ENCODE data around the gene ARHGAP5.

ARHGAP5 gene

DNA sequence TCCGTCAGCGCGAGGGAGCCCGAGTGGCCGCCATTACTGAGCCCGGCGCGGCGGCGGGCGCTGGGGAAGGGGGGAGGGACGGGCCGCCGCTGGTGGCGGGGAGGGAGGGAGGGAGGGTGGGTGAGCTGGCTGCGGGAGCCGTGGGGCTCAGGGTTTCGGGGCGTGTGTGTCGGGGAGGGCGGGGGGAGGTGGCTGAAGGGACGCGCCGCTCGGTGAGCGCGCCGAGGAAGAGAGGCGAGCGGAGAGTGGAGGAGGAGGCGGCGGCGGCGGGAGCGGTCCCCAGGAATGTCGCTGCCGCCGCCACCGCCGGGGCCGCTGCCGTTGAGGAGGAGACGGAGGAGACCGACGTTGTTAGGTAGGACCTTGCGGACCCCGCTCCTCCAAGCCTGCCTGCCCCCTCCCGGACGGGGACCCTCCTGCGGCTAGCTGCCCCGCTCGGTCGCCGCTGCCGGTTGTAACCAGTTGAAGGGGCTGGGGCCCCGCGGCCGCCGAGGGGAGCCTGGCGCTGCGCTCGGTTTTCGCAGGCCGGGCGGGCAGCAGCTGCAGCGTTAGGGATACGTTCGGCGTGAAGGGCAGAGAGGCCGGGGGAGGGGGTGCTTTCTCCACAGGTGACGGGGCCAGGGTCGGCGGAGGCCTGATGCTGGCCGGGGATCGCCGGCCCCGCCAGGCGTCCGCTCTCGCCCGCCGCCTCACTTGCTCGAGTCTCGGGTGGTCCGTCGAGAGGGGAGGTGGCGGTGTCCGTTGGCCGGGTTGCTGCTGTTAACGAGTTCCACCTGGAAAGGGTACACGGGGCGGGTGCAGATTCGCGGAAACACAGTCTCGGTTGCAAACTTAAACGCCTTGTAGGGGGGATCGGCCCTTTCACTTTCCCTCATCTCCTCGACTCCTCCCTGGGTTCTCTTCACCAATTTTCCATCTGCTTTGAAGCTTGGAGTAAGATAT is at the start of gene ARHGAP5:
TSS of gene ARHGAP5 (plus strand) at position 224 of the 942 bp plus-strand sequence. CDS start 13,366 bp downstream, outside the sequence.
- peak; percentile 67 to 73 for DNase-seq

DNA sequence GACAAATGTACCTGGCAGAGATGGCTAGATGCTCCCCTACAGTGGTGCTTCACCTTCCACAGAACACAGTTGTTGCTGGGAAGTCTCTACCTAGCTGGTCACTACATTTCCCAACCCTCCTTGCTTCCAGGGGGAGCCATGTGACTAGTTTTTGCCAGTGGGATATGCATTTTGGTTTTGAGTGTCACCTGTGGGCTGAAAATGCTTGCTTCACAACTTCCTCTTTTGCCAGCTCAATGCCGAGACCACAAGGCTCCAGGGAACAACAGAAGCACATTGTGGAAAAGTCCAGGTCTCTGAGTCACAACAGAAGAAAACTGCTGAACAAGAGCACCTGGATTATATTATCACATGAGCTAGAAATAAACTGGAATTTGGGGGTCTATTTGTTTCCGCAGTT is 48.5 kb upstream of the ARHGAP5 start:
- DNase-seq: no peak

DNA sequence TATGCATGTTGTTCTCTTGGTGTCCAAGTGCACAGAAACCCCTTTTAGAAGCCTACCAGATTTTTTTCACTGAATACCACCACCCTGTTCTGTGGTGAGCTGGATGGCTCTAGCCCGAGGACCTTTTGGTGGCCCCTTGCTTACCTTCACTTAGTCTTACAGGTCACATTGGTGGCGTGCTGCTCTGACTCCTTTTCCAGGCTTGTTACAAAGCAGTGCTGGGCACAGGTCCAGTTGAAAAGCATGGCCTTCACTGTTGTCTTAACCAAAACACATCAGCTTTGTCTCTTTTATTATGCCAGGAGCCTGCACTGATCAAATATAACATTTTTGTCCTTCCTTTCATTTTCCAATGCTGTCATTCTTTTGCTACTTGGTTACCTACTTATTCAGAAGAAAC is 43.6 kb upstream of the ARHGAP5 start:
- DNase-seq: no peak

- DNase-seq: no peak
Observed at GRCh38 chr14:32038876-32039275, 38.2 kb upstream of the ARHGAP5 start.

GRCh38 chr14:32039401-32040030 is 37.6 kb upstream of the ARHGAP5 start:
- no peak for DNase-seq

DNA sequence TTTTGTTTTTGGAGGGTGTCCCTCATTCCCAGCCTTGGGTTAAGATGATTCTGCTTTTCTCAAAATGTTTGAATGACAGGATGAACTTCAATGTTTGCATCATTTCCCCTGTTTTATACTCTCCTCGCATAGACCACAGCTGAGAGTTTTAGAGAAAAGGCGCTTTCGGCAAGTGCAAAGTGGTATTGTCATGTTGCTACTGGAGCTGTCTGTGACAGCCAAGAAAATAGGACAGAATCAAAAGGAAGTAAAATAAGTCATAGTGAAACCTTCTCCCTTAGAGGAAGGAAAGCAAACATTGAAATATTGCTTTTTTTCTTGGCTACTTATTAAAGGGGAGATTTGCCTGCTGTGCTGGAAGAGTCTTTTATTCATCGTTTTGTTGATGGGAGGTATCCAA is 33.5 kb upstream of the ARHGAP5 start:
- DNase-seq: no peak

DNA sequence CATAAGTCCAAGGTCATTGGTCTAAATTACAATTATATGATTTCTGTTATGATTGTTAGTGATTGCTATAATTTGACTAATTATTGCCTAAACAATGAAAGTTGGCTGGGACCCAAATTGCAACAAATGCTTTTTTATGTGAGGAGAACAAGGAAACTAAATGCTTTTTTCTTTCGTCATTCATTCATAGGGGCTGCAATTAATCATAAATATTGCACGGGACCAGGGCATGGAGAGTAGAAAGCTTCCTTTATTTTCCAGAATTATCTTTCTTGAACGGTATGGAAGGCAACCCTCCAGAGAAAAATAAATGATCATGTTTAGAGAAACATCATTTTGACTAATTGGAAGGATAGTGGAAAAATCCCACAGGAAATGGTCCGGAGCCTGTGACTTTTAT is 32.6 kb upstream of the ARHGAP5 start:
- DNase-seq: no peak

DNA sequence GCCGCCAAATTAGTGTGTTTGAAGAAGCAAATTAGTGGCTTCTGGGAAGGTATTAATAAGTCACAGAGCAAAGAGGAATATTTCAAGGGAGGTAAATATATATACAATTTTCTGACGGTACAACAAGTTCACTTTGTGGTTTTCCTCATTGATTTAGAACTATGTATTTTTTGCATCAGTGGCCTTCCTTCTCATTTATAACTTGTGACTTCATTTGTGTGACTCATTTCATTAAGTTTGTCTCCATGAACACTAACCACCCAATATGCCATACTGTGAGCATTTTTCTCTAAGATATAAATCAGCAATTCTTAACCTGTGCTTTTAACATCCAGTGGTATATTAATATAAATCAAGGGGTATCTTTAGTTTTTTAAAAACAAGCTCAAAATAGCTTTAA is 29.3 kb upstream of the ARHGAP5 start:
- DNase-seq: no peak

GRCh38 chr14:32049361-32050088 is 27.6 kb upstream of the ARHGAP5 start:
- DNase-seq: no peak

GRCh38 chr14:32050878-32051277 is 26.2 kb upstream of the ARHGAP5 start:
- no peak for DNase-seq

DNA sequence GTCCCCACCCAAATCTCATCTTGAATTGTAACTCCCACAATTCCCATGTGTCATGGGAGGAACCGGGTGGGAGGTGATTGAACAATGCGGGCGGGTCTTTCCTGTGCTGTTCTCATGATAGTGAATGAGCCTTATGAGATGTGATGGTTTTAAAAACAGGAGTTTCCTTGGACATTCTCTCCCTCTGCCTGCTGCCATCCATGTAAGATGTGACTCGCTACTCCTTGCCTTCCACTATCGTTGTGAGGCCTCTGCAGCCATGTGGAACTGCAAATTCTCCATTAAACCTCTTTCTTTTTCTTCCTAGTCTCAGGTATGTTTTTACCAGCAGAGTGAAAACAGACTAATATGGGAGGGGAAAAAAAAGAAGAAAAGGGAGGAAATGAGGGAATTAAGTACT is 22.6 kb upstream of the ARHGAP5 start:
- DNase-seq: no peak

DNA sequence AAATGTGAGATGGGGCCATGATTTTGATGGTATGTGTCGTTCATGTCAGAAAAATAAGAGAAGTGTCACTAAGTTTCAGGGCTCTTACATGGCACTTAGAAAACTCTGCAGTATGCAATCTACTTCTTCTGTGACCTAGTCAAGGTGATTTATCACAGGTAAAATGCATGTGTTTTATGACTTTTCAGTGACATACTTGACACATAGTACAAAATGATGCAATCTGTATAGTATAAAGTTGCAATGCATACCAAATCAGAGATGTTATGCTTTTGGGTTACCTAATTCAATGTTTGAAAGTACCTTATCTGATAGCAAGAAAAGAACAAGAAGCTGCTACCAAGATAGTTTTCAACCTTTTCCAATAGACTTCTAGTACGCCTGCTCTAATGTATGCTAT is 21.9 kb upstream of the ARHGAP5 start:
- no peak for DNase-seq

GRCh38 chr14:32059702-32060101 is 17.4 kb upstream of the ARHGAP5 start:
- no peak for DNase-seq

DNA sequence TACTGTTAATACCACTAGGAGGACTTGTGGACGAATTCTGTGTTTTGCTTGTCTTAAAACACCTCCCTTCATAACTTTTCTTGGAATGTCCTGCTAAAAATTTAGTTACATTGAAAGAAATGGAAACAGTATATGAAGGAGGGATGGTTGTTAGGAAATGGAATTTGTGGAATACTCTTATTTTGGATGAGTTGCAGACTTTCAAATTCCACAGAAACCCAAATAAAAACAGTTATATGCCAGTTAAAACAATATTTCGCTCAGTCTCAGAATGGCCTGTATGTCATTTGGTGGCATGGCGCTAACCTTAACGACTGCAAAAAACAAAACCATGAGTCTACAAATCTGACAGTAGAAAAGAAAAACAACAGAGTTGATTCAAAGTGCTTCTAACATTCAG is 12.2 kb upstream of the ARHGAP5 start:
- DNase-seq: no peak

DNA sequence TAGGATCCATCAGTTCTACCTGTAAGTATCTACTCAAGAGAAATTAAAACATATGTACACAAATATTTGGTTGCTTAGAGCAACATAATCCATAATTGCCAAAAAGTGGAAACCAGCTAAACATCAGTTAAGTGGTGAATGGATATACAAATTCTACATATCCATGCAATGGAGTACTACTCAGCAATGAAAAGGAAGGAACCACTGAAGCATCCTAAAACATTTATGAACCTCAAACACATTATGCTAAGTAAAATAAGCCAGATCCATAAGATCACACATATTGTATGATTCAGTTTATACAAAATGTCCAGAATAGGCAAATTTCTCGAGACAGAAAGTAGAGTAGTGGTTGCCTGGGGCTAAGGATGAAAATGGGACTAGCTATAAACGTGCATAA is 8.4 kb upstream of the ARHGAP5 start:
- no peak for DNase-seq

DNA sequence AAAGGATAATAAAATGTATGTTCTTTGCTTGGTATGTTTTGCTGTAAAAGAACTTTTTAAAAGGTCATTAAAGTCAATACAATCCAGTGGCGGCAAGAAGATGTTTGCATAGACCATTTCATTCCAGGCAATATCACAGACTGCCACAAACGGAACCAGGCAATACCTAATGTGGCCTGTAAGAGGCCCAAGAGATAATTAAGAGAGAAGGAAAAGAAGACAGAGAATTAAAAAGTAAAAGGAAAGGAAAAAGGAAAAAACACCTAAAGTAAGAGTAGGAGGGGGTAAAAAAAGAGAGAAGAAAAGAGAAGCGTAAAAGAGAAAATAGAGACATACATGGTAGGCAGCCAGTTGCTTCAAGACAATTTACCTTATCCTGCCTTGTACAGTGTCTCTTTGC is 6.8 kb upstream of the ARHGAP5 start:
- no peak for DNase-seq

GRCh38 chr14:32072676-32073075 is 4.4 kb upstream of the ARHGAP5 start:
- no peak for DNase-seq

GRCh38 chr14:32073537-32074189 is 3.4 kb upstream of the ARHGAP5 start:
- peak in 1 of 2 donors; percentile 64 for DNase-seq

DNA sequence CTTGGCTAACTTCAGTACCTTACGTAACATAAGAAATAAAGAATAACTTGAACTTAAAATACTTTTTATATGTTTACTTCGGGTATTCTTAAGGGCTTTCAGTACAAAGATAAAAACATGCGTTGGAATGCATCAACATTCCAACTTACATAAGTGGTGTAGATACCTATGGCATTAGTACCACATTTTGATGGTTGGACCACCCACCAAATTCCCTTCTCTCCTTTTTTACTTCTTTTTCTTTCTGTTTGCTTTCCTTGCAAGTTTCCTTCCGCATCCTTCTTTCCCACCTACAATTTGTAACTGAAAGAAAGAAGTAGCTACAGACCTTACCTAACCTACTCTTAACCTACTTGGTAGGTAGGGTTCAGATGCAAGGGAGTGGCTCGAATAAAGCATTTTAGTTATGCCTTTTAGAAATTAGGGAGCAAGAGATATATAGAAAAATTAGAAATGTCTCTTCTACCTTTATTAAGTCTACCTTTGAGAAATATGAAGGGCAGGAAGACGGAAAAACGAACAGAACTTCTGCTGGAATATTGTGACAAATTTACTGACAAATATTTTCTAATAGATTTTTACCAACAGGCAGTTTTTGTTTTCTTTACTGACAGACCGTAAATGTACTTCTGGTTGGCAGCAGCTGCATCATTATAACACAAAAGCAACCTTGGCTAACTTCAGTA is 2.1 kb upstream of the ARHGAP5 start:
- DNase-seq: no peak

DNA sequence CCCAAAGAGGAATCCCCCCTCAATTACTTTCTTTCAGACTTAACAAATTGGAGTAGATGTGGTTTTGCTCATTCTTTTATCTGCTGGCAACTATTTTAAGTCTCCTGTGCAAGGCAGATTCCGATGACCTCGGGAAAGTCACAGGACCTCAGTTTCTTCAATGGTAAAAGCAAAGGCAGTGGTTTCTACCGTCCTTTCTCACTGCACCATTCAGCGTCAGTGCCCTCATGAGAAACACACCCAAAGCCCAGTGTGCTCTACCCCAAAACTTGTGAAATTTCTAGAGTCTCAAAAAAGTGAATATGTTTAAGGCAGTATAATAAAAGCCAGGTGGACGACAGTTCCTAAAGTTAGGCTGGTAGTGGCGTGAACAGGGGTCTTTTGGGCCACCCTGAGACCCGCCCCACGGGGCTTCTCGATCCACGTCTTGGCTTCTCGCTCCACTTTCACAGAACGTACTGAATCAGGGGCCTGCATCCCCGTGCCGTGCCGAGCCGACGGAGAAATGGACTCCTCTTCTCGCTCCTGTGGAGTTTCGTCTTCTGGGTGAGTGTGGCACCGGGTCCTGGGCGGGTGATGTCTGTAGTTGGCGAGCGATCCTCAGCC is 1.3 kb upstream of the ARHGAP5 start:
- DNase-seq: no peak

GRCh38 chr14:32076278-32077080 is 625 bp upstream of the ARHGAP5 start:
- DNase-seq: peak; percentile 70 to 73

Measured in bone marrow (tissue), 2 donors.